Smooth muscle cell (in vitro differentiated cells): ENCODE results near the gene SYT5. TPM values are rescaled to one million over a fixed set of nuclear protein-coding genes. Genes with fewer than 3 reads are reported as not detected.

ENCODE experiments used
- DNase-seq: peaks from one replicate; lab custom pipeline; 2025; ENCODE audit not compliant: unreplicated experiment; lab: John Stamatoyannopoulos, UW
- H2AFZ ChIP-seq: fragments of 200-600 bp; sonication (generic); 2 replicates; pipeline ENCODE4 v1.6.0; 2016; ENCODE audit warnings: antibody characterized with exemption, low read depth, mild to moderate bottlenecking
- H3F3A ChIP-seq: fragments of 200-600 bp; sonication (generic); 2 replicates; pipeline ENCODE4 v1.6.0; 2017; ENCODE audit warnings: antibody characterized with exemption, low read depth
- H3K27ac ChIP-seq: fragments of 200-600 bp; sonication (generic); 2 replicates; pipeline ENCODE4 v1.5.1; 2016; ENCODE audit warnings: low read depth, mild to moderate bottlenecking
- H3K27me3 ChIP-seq: fragments of 200-600 bp; sonication (generic); 2 replicates; pipeline ENCODE4 v1.6.1; 2016; ENCODE audit warnings: low read depth, mild to moderate bottlenecking
- H3K36me3 ChIP-seq: fragments of 200-600 bp; sonication (generic); 2 replicates; pipeline ENCODE4 v1.5.1; 2016; ENCODE audit warnings: low read depth
- H3K4me1 ChIP-seq: fragments of 200-600 bp; sonication (generic); 2 replicates; pipeline ENCODE4 v1.5.1; 2016; ENCODE audit warnings: low read depth
- H3K4me2 ChIP-seq: fragments of 200-600 bp; sonication (generic); 2 replicates; pipeline ENCODE4 v1.6.0; 2016; ENCODE audit warnings: mild to moderate bottlenecking
- H3K4me3 ChIP-seq: fragments of 200-600 bp; sonication (generic); 2 replicates; pipeline ENCODE4 v1.5.1; 2016; ENCODE audit warnings: mild to moderate bottlenecking
- H3K79me2 ChIP-seq: fragments of 200-600 bp; sonication (generic); 2 replicates; pipeline ENCODE4 v1.6.0; 2016; ENCODE audit warnings: low read depth, mild to moderate bottlenecking
- H3K9ac ChIP-seq: fragments of 200-600 bp; sonication (generic); 2 replicates; pipeline ENCODE4 v1.6.0; 2016; ENCODE audit warnings: low read depth
- H3K9me3 ChIP-seq: fragments of 200-600 bp; sonication (generic); replicated peaks from 2 replicates; pipeline ENCODE4 v1.5.1; 2016; ENCODE audit warnings: low read depth
- H4K20me1 ChIP-seq: fragments of 200-600 bp; sonication (generic); 2 replicates; pipeline ENCODE4 v1.6.0; 2016; ENCODE audit warnings: low read depth
- CTCF ChIP-seq: fragments of 200-600 bp; sonication (generic); IDR thresholded peaks from 2 replicates; pipeline ENCODE4 v1.5.1; 2017; ENCODE audit warnings: borderline replicate concordance, mild to moderate bottlenecking, antibody characterized with exemption; ENCODE audit not compliant: insufficient read depth, poor library complexity, severe bottlenecking
- WGBS: methylation state at CpG from one replicate; pipeline ENCODE4 v1.1.7; 2016; ENCODE audit warnings: low lambda C conversion rate; 5-methylcytosine and 5-hydroxymethylcytosine counted together
- polyA plus RNA-seq: library from polyadenylated mRNA; unstranded; fragments of >200 nt; fragmentation: Nextera tagmentation; extraction: Ambion mirVana; gene quantifications from 2 replicates; pipeline ENCODE4 v1.2.1, GENCODE V29; 2016
- total RNA-seq: library from RNA; depleted of rRNA; stranded (reverse); fragments of >200 nt; gene quantifications from 2 replicates; pipeline ENCODE4 v1.2.3, GENCODE V29; 2014

Gene SYT5
- total and polyA plus RNA-seq, 2 experiments from 2014 or later, result not detected

- no peaks in the 10 kb centered on the region for H3K79me2 ChIP-seq
- H3K4me2 ChIP-seq, result peak overlapping the region; percentile 80
- no peaks in the 10 kb centered on the region for H3K9me3 ChIP-seq
- H3F3A ChIP-seq, result no peaks in the 10 kb centered on the region
- no peak overlapping the region for H3K27ac ChIP-seq
- no peaks in the 10 kb centered on the region for H3K36me3 ChIP-seq
- peak overlapping the region; percentile 63 for H2AFZ ChIP-seq
- no peak for DNase-seq
- WGBS, result 4% methylated on average over 9 of the region's 41 CpGs
- peak; percentile 57 for TF ChIP-seq CTCF
- peaks cover 4% of the 10 kb centered on the region for H3K27me3 ChIP-seq
- H3K4me3 ChIP-seq, result peak overlapping the region; percentile 39
- no peaks in the 10 kb centered on the region for H4K20me1 ChIP-seq
- peaks cover 15% of the 10 kb centered on the region for H3K4me1 ChIP-seq
- no peak overlapping the region for H3K9ac ChIP-seq
Observed at GRCh38 chr19:55146078-55146704, 33.9 kb downstream of the SYT5 start.

GRCh38 chr19:55145232-55145631, 34.9 kb downstream of the SYT5 start:
- Histone ChIP-seq H3K4me3 (no peak overlapping the region), H3K9ac (no peak overlapping the region), H3K9me3 (no peaks in the 10 kb centered on the region), H3K27me3 (peaks cover 4% of the 10 kb centered on the region), H3K27ac (no peak overlapping the region), H3K4me1 (peaks cover 15% of the 10 kb centered on the region), H3F3A (no peaks in the 10 kb centered on the region), H4K20me1 (no peaks in the 10 kb centered on the region), H3K79me2 (no peaks in the 10 kb centered on the region), H3K4me2 (no peak overlapping the region), H3K36me3 (no peaks in the 10 kb centered on the region), H2AFZ (no peak overlapping the region)
- DNase-seq, result no peak
- 53% methylated on average over 3 of the region's 3 CpGs for WGBS
- TF ChIP-seq CTCF, result no peak

GRCh38 chr19:55141696-55142095, 38.4 kb downstream of the SYT5 start:
- Histone ChIP-seq H3K27me3 (peaks cover 4% of the 10 kb centered on the region), H3K79me2 (no peaks in the 10 kb centered on the region), H3K4me2 (peak overlapping the region; percentile 20), H3K4me3 (no peak overlapping the region), H3K9ac (no peak overlapping the region), H3K36me3 (no peaks in the 10 kb centered on the region), H2AFZ (no peak overlapping the region), H3F3A (no peaks in the 10 kb centered on the region), H3K27ac (no peak overlapping the region), H4K20me1 (no peaks in the 10 kb centered on the region), H3K4me1 (no peaks in the 10 kb centered on the region), H3K9me3 (no peaks in the 10 kb centered on the region)
- 41% methylated on average over 21 of the region's 21 CpGs for WGBS
- DNase-seq, result no peak
- no peak for TF ChIP-seq CTCF

DNA sequence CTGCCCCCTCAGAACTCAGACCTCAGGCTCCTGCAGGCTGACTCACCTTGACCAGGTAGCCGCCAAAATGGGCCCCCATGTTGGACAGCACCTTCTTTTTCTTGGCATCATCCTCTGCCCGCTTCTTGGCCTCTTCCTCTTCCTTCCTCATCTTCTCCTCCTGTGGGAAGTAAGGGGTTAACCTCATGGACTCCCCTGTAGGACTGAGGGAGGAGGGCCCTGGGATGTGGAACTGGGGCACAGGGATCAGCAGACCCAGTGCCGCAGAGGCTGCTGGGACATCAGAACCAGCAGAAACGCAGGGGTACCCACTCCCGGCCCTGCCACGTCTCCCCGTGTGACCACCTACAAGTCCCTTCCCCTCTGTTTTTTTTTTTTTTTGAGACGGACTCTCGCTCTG, 42.2 kb downstream of the SYT5 start:
- Histone ChIP-seq H2AFZ (no peak overlapping the region), H3K27me3 (no peaks in the 10 kb centered on the region), H3K79me2 (no peaks in the 10 kb centered on the region), H3K4me2 (no peak overlapping the region), H3K9ac (no peak overlapping the region), H3K27ac (no peak overlapping the region), H3K4me1 (no peaks in the 10 kb centered on the region), H3K9me3 (no peaks in the 10 kb centered on the region), H3K36me3 (no peaks in the 10 kb centered on the region), H4K20me1 (no peaks in the 10 kb centered on the region), H3K4me3 (no peak overlapping the region), H3F3A (no peaks in the 10 kb centered on the region)
- DNase-seq, result no peak
- 81% methylated on average over 9 of the region's 9 CpGs for WGBS
- no peak for TF ChIP-seq CTCF
